ENCODE results near the gene BRD3OS.
A peak's percentile ranks its signal among the peaks of the same experiment; 100 is the strongest.

BRD3OS gene, protein sequence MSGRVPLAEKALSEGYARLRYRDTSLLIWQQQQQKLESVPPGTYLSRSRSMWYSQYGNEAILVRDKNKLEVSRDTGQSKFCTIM

DNA sequence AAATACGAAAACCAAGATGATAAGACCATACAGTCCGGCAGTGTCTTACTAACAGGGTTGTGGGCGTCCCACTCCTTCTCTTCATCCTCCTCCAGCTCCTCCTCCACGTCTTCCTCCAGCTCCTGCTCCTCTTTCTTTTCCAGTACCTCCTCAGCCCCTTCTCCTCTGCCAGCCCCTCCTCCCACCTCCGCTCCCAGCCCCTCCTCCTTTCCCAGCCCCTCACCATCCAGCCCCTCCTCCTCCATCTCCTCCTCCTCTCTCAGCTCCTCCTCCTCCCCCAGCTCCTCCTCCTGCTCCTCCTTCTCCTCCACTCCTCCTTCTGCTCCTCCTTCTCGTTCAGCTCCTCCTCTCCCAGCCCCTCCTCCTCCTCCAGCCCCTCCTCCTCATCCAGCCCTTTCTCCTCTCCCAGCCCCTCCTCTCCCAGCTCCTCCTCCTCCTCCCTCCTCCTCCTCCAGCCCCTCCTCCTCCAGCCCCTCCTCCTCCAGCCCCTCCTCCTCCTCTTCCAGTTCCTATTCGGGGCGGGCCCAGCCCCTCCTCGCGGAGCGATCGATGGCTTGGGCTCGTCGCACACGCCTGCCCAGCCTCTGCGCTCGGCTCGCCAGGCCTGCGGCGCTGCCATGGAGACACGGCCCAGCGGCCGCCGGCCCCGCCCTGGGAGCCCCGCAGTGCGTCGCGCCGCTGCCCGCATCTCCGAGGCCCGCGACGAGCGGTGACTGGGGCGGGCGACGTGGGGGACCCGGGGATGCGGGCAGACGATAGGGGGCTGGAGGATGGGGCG is at the start of gene BRD3OS:
TSS of gene BRD3OS (plus strand) at position 654 of the 778 bp plus-strand sequence. CDS start 1,267 bp downstream, outside the sequence.
- DNase-seq (ENCODE audit: low read depth) = peak; percentile 81

DNA sequence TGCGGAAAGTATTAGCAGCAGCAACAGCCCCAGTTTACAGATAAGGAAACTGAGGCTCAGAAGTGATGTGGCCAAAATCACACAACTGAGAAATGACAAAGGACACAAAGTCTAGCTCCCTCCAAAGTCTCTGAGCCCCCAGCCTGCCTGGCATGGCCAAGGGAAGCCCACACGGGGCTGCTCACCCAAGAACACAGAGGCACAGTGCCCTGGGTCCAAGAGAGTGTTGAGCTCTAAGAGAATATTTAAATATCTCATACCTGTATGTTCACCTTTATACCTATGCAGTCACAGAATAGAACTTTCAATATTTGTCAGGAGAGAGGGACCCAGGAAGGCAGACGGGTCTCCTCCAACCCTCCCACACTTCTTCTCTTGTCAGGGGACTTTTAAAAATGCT is 49.8 kb upstream of the BRD3OS start:
- DNase-seq (ENCODE audit: low read depth) = no peak

DNA sequence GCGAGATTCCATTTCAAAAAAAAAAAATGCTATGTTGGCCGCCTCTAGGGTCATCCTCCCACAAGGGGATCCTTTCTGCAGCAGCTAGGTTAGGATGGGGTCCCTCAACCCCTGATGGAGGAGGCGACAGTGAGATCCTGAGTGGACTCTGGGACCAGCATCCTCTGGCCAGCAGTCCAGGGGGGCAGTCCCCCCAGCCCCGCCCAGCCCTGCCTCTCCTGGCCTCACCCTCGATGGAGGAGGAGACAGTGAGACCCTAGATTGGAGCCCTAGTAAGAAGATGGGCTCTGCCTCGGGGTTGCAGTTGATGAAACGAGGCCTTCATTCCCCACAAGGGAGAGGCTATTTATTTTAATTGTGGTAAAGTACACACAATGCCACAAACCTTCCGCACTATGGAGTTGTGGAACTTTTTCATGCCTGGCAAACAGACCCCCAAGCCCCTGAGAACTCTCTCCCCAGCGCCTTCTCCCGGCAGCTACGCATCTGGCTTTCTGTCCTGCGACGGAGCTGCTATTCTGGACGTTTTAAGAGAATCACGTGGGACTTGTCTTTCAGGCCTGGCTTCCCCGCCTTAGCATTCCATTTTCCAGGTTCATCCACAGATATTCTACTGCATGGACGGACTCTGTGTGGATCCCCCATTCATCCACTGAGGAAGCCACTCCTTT is 49.0 kb upstream of the BRD3OS start:
- DNase-seq (ENCODE audit: low read depth) = no peak

DNA sequence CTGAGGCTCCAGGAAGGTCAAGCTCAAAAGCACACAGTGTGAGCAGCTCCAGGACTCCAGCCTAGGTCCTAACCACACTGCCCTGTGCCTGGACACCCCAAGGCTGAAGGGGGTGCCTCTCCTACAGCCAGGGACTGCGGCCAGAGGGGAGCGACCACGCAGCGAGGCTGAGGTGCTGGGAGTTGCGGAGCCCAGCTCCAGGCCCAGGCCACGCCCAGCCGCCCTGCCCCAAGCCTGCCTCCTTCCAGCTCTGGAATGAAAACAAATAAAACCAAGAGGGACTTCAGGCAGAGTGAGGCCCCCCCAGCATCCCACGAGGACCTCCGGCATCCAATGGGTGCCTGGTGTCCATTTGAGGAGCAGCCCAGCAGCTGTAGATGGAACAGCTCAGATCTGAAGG is 48.4 kb upstream of the BRD3OS start:
- no peak for DNase-seq (ENCODE audit: low read depth)

DNA sequence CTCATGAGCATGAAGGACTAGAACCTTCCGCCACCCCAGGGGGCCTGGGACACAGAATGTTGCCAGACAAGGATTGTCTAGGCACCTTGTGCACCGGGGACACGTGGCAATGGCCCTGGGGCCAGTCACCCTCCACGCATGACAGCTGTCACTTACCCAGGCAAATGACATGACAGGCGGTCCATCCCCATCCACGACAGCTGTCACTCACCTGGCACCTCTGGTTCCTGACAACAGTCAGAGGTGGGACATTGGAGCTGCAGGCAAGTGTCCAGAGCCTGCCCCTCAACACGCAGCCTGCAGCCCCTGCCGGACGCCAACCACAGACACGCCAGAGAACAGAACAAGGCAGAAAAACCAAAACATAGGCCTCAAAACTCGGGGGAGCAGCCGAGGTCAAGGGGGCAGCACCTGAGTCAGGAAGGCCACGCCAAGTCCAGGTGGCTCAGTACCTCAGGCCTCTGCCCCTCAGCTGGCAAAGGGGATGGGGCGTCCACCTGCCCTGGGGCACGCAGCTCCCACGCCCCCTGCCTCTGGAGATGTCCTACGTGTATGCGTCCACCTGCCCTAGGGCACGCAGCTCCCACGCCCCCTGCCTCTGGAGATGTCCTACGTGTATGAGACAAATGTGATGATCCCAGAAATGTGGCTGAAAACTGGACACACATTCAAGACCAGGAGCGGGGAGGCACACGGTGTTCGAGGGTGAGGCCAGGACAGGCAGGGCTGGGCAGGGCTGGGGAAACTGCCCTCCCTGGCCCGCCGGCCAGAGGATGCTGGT is 47.7 kb upstream of the BRD3OS start:
- no peak for DNase-seq (ENCODE audit: low read depth)

DNA sequence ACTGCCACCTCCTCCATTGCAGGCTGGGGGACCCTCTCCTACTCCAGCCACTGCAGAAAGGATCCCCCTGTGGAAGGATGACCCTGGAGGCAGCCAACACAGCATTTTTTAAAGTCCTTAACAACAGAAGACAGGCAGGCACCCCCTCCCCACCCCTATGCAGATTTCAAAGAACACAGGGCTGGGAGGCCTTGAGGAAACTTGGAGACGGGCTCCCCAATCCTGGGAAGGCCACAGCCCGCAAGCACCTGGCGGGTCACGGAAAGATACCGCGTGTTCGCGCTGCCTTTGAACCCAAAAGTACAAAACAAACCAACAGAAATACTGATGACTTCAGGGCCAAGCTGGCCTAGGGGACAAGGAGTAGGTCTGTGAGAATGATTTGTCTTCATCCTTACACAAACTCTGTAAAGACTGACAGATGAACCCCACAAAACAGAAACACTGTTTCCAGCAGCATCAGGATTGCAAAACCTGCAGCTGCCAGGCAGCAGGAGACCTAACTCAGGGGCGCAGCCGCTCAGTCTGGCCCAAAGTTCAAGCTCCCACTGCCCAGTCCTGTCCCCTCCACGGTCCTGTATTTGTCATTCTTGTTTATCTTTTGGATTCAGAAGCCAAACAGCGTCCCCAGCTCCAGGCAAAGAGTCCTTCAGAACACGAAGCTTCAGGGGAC is 46.9 kb upstream of the BRD3OS start:
- DNase-seq (ENCODE audit: low read depth) = no peak

DNA sequence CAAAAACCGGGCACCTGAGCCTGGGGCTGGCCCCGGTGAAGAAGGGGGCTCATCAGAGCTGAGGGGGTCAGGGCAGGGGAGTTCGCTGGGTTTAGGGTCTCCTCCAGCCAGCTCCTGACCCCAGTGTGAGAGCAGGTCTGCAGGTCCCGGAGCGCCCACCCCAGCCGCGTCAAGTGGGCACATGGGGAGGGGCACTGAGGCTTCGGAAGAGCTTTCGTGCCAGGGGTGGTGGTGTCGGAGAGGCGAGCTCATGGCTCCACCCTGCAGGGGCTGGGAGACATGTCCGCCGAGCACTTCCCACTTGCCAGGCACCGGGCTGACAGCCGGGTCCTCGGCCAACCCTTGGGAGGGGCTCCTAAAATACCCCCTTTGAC is 46.4 kb upstream of the BRD3OS start:
- DNase-seq (ENCODE audit: low read depth) = no peak

DNA sequence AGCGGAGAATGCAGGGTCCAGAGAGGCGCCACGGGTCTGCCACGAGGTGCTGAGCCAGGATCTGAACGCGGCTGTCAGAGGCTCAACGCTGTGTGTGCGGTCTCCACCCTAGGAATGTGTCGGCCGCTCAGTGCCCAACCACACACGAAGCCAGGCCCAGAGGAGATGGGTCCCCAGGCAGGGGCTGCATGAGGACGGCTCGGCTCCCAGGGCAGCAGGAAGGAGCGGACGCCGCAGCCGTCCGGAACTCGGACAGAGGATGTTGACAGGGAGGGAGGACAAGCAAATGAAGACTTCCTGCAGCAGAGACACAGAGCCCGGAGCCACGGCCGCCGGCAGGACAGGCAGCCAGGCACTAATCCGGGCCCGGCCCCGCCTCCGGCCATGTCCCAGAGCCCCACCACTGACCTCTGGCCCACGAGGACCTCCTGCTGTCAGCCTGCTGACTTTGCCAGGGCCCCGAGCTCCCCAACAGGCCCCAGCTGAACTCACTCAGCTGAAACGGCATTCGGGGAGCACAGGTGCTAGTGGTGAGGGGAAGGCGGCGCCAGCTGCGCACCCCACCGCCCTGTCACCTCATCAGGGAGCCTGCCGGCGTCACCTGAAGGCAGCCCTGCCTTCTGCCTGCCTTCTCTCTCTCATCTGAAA is 45.9 kb upstream of the BRD3OS start:
- no peak for DNase-seq (ENCODE audit: low read depth)

DNA sequence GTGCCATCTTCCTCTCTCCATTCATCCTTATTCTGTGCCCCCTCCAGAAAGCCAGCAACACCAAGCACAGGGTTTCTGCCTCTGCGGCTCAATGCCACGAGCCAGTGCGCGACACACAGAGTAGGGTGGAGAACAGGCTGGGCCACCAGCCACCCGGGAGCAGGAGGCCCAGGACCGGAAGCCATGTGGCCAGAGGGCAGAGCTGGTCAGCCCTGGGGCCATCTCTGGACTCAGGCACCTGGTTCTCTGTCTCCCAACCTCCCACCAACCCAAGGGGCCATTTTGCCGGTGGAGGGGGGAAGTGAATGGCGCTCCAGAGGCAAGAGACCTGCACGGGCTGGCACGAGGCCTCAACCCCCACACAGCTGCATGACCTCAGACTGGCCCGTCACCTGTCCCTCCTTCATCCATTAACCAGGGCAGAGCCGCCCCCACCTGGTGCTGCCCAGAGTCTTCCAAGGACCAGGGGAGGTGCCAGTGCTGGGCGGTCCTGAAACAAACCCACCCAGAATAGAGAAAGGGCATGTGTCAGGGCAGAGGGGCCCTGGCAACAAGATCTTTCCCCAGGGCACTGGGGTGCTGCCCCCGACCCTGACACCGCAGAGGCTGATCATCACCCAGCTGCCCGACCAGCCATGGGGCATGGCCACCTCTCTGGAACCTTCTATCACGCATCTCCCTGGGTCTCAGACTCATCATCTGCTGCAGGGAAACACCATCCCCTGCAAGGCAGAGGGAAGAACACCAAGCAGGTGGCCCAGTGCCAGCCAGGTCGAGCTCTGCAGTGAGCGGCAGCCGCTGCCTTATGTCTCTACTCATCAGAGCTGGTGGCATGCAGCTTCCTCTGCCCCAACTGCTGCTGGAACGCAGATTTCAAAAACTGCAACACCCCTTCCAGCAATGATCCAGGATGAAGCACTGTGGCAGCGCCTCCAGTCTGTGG is 45.1 kb upstream of the BRD3OS start:
- no peak for DNase-seq (ENCODE audit: low read depth)

DNA sequence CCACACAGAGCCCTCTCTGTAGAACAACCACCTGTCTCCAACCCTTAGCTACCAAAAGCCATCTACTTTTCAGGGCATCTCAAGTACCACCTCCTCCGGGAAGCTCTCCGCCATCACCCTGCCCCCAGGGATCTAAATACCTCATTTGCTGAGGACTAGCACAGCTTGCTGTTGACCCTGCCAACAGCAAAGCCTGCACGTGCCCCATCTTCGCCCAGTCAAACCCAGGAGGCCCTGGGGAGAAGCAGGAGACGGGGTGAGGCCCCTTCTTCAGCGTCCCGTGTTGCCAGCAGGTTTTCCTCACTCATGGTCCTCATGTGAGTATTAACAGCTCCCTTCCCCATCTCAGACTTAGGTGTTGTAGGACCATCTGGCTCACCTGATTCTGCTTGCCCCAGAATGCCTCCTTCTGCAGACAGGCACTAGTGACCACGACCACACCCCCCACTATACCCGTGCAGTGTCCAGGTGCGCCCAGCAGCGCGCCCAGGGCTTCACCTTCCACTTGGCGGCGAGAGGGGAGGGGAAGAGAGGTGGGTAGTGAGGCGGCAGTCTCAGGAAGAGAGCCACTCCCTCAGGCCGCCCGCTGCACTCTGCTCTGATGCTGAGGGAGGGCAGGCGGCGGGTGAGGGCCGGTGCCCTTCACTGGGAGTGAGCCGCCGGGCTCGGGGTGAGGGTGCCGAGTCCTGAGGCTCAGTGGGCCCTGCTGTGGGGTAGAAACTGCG is 44.3 kb upstream of the BRD3OS start:
- DNase-seq (ENCODE audit: low read depth) = no peak

DNA sequence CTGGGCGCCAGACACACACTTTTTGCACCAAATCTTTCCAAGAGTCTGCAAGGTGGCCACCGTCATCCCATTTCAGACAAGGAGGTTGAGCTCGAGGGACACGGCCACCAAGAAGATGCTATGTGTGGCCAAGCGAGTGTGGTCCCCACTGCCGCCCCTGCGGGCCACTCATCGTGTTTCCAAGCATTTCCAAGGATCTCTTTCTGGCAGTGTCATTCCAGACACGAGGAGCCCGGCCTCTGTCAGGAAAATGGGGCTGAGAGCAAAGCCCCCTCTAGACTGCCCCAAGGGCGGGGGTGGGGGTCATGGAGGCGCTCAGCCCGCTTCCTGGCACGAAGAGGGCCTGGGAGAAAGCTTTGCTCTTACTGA is 43.7 kb upstream of the BRD3OS start:
- no peak for DNase-seq (ENCODE audit: low read depth)

DNA sequence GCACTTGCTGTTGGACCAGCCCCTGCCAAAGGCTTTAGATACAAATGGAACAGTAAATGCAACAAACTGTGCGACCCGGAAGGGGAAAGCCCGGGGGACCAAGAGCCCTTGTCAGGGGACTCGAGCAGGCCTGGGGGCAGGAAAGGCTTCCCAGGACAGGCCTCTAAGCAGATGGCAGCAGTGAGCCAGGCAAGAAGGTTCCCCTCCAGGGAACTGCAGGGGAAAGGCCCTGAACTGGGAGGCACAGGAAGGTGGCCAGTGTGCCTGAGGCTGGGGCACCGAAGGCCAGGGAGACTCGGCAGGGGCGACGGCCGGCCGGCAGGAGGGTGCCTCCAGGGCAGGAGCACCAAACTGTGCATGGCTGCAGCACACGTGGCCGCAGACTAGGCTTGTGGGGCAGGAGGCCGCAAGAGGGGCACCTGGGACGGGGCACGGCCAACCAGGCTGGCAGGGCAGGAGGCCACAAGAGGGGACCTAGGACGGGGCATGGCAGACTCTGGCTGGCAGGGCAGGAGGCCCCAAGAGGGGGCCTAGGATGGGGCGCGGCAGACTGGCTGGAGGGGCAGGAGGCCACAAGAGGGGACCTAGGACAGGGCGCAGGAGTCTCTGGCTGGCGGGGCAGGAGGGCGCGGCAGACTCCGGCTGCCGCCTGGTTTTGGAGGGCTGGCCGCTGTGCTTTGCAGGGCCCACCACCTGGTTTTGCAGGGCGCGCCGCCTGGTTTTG is 43.2 kb upstream of the BRD3OS start:
- no peak for DNase-seq (ENCODE audit: low read depth)

DNA sequence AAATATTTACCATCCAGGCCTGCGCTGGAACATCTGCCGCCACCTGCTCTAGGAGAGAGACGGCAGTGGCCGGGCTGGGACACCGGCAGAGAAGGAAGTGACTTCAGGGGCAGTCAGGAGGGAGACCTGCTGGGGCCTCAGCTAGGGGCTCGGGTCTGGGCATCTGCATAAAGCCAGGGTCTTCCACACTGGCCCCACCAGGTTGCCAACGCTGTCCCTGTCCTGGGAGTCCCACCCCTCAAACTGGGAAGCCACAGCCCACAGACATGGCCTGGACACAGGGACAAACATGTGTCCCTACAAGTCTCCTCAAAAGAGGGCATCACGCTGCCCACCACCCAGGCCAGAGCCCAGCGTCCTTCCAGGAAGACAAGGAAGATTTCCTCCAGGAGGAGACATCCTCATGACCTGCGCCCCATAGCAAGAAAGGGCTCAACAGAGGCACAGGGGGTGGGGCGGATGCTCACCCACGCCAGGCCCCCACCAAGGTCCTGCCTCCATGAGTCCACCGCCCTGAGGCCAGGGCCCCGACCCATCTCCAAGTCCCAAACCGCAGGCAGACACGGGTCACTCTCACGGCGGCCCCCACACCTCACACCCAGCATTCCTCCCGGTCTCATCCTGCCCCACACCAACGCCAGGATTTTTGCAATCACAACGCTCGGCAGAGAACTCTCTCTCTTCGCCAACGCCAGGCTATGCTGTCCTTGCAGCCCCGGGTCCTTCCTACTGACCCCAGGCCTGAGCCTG is 42.1 kb upstream of the BRD3OS start:
- DNase-seq (ENCODE audit: low read depth) = no peak

DNA sequence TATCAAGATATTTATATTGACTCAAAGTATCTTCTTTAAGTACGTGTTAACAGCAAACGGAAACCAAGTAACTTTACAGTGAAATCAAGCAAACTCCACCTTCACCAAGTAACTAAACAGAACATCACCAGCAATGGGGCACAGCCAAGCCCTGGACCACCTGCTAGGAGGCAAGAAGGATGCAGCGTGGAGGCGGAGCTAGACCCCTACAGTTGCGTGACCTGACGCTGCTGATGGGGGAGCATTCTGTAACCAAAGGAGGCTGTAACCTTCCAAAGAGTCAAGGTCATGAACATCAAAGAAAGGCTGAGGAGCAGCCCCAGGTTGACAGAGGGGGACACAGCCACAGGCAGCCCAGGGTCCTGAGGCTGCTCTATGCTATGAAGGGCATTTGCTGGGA is 39.2 kb upstream of the BRD3OS start:
- no peak for DNase-seq (ENCODE audit: low read depth)

DNA sequence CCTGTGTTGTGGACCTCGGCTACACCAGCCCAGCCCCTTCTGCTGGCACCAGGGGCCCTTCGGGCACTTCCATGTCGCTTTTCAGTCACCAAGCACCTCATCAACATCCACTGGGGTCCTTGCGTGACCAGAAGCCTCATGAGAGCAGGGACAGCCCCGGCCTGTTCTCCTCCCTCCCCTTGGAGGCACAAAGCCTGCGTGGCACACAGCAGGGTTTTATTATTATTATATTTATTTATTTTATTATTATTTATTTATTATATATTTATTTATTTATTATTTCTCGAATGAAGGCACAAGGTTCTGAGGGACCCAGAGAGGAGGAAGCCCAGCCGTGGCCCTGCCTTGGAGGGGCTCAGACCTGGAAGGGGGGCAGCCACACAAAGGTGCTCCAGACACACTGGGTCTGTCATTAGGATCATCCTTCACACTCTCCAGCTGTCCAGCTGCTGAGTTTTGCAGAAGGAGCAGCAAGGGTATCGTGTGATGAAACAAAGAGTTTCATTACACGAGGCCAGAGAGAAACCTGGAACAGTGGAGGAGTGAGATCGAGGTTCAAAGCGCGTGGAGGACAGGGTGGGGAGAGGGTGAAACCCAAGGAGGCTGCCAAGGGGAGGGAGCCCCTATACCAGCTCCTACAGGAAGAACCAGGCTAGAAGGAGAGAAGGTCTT is 38.4 kb upstream of the BRD3OS start:
- DNase-seq (ENCODE audit: low read depth) = no peak

DNA sequence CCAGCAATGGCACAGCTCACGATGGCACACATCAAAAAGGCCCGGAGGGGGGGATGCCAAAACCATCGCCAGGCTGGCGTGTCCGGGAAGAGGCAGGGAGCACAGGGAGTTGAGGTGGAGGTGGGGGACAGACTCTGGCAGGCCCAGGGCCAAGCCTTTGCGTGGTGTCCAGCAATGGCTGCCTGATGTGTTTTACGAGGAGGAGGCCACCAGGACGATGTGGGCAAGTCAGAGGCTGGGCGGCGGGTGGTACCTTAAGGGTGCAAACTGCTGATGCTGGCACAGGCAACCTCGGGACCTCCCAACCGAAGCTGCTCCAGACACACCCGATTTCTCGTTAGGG is 37.9 kb upstream of the BRD3OS start:
- DNase-seq (ENCODE audit: low read depth) = no peak

DNA sequence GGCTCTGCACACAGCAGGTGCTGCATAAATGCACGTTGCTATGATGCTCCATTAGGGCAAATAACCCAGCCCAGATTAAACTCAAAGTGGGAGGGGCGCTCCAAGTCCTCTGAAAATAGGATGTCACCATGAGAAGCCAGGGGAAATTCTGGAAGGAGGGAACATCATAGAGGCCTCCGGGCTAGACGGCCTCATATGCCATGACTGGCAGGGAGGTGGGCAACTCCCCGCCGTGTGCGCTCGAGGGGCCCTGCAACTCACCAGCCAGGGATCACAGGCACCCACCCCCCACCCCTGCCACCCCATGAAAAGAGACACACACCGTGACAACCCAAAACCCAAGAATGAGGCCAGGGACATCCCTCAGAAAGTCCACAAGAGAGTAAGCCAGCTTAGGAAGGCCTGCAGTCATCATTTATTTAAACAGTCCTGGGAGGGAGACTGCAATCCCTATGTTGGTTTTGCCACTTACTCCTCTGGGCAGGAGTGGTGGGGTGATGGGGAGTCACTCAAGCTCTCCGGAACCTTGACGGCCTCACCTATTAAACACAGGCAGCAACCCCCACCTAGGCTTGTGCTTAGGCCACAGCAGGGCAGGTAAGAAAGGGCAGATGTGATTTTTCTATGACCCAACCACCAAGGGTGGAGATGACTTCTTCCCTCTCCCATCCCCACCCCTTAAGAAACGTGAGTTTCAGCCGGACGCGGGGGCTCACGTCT is 37.2 kb upstream of the BRD3OS start:
- DNase-seq (ENCODE audit: low read depth) = no peak
